NB4 (cell line): ENCODE measurements around the gene C3orf62.

Source experiments
- DNase-seq: peaks from one replicate; pipeline ENCODE4 v3.0.0; 2010; ENCODE audit warnings: low read depth
- H3K4me3 ChIP-seq: one replicate; pipeline ENCODE4 v1.5.1; 2011; ENCODE audit warnings: mild to moderate bottlenecking, low read depth, low read length, moderate library complexity
- CTCF ChIP-seq: IDR thresholded peaks from one replicate; pipeline ENCODE4 v1.5.1; 2012; ENCODE audit warnings: low read depth, low read length
- MYC ChIP-seq: IDR thresholded peaks from 2 replicates; pipeline ENCODE4 v1.6.1; 2011; ENCODE audit warnings: low read depth, low read length
- POLR2A ChIP-seq: IDR thresholded peaks from 2 replicates; pipeline ENCODE4 v1.6.1; 2011; ENCODE audit warnings: mild to moderate bottlenecking; ENCODE audit not compliant: insufficient read length; ENCODE audit errors: extremely low read depth
- TF ChIP-seq, protein P1 (sequence below): IDR thresholded peaks from 2 replicates; pipeline ENCODE4 v1.6.1; 2011; ENCODE audit warnings: low read depth, low read length

Gene C3orf62

DNA sequence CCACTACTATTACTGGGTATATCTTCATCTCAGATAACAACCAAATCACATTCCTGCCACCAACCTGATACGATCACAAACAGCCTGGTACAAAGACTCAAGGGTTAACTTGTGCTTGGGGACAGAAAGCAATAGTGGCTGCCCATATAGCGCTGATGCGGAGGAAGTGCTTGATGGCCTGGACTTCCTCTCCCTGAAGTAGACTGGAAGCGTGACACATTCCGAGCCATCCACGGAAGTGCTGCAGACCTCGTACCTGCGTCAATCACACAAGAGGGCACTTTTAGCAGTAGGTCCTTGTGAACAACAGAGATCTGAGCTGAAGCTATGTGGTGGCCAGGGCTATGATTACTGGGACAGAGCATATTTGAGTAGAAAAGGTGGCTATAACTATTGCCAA lies 17.3 kb upstream of the C3orf62 start:
- H3K4me3 ChIP-seq, result no peak overlapping the region
- DNase-seq, result no peak
- no peak for TF ChIP-seq CTCF
- TF ChIP-seq MYC, result no peak
- TF ChIP-seq, protein P1, sequence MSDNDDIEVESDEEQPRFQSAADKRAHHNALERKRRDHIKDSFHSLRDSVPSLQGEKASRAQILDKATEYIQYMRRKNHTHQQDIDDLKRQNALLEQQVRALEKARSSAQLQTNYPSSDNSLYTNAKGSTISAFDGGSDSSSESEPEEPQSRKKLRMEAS, result no peak
- no peak for TF ChIP-seq POLR2A

DNA sequence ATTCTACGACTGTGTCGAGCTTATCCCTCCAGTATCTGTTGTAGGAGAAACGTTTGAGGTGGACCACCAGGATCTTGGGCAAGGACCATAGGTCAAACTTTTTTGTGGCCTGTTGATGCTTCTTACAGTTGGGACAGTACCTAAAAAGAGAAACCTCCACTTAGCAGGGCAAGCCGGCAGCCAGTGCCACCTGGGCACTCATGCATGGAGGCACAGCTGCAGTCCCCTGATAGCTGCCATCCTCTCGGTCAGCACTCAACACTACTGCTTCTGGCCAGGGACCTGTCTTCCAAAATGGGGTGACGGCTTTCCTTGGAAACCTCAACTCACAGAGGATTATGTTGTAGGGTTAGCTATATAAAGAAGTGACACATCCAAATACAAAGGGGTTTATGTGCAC lies 7.0 kb upstream of the C3orf62 start:
- no peak overlapping the region for H3K4me3 ChIP-seq
- DNase-seq, result no peak
- TF ChIP-seq, protein P1, result no peak
- TF ChIP-seq MYC (no peak), POLR2A (no peak)

DNA sequence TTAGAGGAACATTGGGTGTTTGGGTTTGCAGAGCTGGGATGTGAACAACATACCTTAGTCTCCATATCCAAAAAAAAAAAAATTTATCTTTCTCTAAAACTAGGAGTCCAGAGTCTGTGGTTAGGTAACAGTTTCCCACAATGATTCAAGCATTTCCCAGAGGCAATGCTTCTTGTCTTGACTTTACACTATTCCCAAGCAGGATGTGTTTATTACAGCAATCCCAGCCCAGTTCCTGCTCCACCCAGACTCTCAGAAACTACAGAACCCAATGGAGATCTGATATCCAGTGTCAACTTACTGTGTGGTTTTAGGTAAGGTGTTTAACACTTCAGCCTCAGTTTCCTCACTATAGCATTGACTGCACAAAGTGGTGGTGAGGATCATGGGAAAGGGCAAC lies 2.3 kb upstream of the C3orf62 start:
- H3K4me3 ChIP-seq, result no peak overlapping the region
- TF ChIP-seq POLR2A, result no peak
- TF ChIP-seq, protein P1, result no peak
- TF ChIP-seq CTCF, result no peak
- TF ChIP-seq MYC, result no peak
- no peak for DNase-seq

DNA sequence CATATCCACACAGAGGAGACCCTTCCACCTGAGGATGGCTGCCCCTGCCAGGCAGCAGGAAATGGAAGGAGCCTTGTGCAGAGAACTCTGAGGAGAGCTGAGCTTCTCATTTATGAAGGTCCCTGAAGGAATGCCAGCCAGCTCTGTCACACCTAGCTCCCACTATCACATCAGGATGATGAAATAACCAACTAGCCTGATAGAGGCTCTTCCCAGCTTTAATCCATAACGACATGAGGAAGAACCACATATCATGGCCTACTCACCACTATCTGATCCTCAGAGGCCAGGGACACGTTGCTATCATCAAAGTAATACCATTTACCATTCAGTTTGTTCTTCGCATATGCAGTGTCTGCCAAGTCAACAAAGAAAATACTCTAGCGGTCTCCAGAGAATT lies 1.5 kb upstream of the C3orf62 start:
- TF ChIP-seq, protein P1, result no peak
- TF ChIP-seq CTCF, result no peak
- TF ChIP-seq MYC, result no peak
- no peak for TF ChIP-seq POLR2A
- no peak overlapping the region for H3K4me3 ChIP-seq
- DNase-seq, result no peak

DNA sequence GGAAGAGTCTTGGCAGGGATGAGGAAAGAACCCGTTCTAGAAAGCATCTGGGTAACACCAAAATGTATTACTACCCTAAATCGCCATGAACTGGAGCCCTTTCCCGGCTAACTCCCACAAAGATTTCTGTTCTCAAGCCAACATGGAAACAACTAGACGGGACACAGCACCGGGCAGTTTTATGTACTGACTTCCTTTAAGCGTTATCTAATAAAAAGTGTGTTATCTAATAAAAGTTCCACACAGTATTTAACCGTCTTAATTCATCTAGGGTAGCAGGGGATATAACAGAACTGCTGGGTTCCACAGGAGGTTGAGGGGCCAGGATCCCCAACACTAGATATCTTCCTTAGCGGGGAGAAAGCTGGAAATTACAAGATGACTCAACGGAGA lies 347 bp upstream of the C3orf62 start:
- TF ChIP-seq, protein P1, result no peak
- TF ChIP-seq MYC (no peak), POLR2A (no peak), CTCF (no peak)
- peak overlapping the region; percentile 45 for H3K4me3 ChIP-seq
- DNase-seq, result no peak

DNA sequence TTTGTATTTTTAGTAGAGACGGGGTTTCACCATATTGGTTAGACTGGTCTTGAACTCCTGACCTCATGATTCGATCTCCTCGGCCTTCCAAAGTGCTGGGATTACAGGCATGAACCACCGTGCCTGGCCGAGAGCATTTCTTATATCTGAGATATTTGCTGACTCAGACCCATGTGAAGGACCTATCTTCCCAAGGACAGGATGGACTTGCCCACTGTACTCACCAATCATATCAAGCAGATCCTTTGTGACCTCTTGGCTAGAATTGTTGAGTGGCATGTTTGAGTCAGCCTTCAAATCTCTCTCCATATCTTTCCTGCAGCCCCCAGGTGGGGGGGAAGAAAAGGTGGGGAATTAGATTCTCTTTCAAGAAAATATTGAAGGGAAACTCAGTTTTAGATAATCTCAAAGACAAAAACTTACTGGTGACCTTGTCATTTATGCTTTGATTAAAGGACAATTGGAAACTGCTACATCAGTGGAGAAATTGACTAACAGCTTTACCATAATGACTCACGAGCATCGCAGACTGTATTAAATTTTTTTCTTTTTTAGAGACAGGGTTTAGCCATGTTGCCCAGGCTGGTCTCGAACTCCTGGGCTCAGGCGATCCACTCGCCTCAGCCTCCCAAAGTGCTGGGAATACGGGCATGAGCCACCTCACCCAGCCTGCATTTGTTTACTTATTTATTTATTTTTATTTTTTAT lies 3.1 kb downstream of the C3orf62 start:
- TF ChIP-seq POLR2A, result no peak
- TF ChIP-seq, protein P1, result no peak
- TF ChIP-seq CTCF, result no peak
- DNase-seq, result no peak
- H3K4me3 ChIP-seq, result no peak overlapping the region
